Measurements from ENCODE around the gene PLK5.
"Not testable (repeated sequence)": the region's sequence is repeated elsewhere in the genome, so short reads cannot be mapped to it uniquely, and the experiment has no call there.

The PLK5 gene

DNA sequence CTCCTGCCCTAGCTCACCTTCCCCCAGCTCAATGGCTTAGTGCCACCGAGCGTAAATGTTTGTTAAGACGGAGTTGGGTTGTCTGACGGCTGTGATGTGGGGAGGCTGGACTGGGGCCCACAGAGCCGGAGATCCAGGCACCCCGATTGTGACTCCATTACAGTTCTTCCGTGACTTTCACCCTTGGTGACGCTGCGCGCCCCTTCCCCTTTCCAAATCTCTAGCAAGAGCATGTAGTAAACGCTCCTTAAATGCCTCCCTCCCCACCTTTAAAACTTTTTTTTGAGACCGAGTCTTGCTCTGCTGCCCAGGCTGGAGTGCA lies 32.1 kb upstream of the PLK5 start:
- no peak for DNase-seq

DNA sequence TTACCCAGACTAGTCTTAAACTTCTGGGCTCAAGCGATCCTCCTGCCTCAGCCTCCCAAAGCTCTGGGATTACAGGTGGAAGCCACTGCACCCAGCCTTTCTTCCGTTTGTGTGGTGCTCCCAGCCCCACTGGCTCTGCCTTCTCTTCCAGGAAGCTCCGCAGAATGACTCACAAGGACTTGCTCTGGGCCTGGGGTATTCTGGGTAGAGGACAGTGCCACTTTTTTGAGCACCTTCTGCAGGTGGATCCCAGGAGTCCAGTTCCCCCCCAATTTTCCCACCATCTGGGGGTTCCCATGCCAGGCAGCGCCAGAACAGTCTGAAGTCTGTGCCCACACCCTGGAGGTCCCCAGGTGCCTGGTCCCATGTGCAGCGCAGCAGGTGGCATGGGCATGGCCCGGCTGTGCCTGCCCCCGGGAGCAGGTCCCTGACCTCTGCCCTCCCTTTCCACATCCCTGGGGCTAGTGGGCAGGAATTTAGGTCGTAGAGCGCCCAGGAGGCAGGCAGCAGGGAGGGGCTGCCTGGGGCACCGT lies 31.3 kb upstream of the PLK5 start:
- no peak for DNase-seq

DNA sequence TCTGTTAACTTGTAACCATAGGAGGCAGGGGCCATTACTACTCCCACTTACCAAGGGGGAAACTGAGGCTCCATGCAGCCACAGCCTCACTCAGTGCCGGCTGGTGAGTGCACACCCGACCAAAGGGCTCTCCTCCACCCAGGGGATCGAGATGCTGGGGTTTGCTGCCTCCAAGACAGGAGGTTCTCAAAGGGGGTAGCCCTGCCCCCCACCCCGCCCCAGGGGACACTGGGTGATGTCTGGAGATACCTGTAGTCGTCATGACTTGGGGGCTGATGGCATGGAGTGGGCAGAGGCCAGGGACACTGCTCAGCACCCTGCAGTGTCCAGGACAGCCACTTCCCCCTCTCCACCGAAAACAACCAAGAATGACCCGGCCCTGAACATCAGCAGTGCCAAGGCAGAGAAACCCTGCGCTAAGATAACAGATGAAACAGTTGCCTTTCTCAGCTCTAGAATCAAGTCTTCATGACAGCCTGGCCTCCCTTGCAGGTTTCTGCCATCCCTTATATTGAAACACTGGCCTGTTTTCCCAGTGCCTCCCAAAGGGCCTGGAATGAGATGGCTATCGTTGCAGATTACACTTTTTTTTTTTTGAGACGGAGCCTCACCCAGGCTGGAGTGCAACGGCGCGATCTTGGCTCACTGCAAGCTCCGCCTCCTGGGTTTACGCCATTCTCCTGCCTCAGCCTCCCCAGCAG lies 29.6 kb upstream of the PLK5 start:
- DNase-seq = no peak

- no peak for DNase-seq
Measured at GRCh38 chr19:1495051-1495798, 28.7 kb upstream of the PLK5 start.

GRCh38 chr19:1495799-1496713 lies 27.8 kb upstream of the PLK5 start:
- DNase-seq = no peak

DNA sequence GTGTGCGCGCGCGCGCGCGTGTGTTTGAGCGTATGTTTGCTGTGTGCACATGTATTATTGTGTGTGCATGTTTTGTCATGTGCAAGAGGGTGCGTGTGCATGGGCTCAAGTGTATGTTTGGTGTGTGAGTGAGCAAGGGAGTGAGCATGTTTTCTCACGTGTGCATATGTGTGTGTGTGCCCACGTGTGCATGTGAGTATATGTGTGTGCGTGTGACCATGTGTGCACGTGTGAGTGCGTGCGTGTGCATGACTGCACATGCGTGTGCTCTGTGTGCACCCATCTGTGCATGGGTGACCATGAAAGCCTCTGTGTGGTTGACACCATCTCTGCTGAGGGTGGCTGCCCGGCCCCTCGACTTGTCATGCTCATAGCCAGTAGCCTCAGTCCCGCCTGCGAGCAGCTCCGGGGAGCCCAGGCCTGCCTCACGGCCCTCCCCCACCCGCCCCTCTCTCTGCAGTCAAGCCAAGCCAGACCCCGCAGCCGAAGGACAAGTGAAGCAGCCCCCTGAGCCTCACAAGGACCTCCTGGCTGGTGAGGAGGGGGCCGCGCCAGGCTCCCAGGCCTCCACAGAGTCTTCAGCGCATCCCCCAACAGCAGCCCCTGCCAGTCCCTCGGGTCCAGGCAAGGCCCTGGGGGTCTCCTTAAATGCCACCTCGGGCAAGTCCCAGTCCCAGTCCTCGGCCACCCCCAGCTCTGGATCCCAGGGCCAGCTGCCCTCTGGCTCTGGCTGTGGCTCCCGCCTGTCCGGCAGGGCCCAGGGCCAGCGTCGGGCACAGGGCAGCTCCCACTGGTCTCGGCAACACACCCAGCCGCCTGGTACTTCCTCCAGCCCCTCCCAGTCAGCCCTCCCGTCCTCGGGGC lies 26.9 kb upstream of the PLK5 start:
- DNase-seq = no peak

- DNase-seq = no peak
Measured at GRCh38 chr19:1497578-1498235, 26.2 kb upstream of the PLK5 start.

DNA sequence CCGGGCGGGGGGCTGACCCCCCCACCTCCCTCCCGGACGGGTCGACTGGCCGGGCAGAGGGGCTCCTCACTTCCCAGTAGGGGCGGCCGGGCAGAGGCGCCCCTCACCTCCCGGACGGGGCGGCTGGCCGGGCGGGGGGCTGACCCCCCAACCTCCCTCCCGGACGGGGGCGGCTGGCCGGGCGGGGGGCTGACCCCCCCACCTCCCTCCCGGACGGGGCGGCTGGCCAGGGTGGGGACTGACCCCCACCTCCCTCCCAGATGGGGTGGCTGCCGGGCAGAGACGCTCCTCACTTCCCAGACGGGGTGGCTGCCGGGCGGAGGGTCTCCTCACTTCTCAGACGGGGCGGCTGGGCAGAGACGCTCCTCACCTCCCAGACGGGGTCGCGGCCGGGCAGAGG lies 24.6 kb upstream of the PLK5 start:
- not testable (repeated sequence) for DNase-seq

DNA sequence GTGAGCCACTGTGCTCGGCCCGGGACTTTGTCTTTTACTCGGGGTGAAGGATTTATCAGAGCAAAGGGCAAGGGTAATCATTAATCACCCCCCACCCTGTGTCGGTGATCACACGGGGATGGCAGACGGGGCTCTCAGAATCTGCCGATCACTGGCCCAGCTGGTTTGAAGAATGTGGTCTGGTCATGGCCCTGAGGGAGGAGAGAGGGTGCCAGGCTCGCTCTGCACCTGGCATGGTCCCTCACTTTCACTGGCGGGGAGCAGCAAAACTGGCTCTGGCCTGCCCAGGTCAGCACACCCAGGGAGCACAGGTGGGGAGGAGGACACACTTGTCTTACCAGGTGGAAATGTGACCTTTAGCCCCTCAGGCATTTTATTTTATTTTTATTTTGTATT lies 22.7 kb upstream of the PLK5 start:
- no peak for DNase-seq

- no peak for DNase-seq
Measured at GRCh38 chr19:1502433-1503088, 21.3 kb upstream of the PLK5 start.

GRCh38 chr19:1503089-1503924 lies 20.6 kb upstream of the PLK5 start:
- DNase-seq = peak; percentile 49

DNA sequence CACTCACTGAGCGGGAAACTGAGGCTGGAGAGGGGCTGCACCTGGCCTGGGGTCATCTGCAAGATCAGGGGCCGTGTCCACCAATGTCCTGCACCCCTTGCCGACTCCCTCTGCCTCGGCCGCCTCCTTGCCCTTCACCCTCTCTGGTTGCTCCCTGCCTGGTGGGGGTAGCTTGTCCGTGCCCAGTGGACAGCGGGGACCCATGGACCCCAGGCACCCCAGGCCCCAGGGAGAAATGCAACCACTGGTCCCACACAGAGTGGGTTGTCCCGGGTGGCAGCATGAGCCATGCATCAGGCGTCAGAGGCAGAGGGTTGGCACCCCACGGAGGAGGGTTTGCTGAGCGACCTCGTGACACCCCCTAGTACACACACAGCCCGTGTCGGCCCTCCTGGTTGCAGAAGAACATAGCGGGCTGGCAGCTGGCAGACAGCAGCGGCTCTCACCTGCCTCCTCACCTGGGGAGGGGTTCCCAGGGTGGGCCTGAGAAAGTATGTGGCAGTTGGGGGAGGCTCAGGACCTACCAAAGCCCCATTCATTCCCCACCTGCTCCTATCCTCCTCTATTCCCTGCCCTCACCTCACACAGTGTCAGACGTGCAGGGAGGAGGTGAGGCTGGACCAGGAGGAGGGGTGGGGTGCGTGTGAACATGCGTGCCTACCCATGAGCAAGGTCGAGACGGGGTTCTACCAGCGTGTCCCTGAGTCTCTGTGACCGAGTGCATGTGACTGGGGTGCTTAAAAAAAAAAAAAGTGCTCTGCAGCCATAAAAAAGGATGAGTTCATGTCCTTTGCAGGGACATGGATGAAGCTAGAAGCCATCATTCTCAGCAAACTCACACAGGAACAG lies 19.7 kb upstream of the PLK5 start:
- DNase-seq = no peak

GRCh38 chr19:1505012-1505411 lies 18.9 kb upstream of the PLK5 start:
- DNase-seq = no peak

- DNase-seq = no peak
Measured at GRCh38 chr19:1505991-1506881, 17.6 kb upstream of the PLK5 start.

DNA sequence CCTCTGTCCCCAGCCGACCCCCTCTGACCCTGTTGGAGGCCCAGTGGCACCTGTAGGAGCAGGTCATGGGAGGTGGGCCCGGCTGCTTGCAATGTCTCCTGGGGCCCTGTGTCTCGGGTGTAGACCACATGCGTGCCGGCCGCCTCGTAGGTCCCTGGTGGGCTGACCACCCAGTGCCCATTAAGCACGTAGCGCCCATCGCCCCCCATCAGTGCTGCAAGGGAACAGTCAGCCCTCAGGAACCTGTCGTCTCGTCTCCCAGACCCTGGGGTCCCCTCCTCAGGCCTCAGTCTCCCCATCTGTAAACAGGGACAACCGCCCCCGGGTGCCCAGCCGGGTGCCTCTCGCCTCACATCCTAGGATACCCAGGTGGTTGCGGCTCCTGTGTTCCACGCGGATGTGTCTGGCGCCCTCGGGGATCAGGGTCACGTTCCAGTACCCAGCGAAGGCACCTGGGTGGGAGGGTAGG lies 16.7 kb upstream of the PLK5 start:
- no peak for DNase-seq

DNA sequence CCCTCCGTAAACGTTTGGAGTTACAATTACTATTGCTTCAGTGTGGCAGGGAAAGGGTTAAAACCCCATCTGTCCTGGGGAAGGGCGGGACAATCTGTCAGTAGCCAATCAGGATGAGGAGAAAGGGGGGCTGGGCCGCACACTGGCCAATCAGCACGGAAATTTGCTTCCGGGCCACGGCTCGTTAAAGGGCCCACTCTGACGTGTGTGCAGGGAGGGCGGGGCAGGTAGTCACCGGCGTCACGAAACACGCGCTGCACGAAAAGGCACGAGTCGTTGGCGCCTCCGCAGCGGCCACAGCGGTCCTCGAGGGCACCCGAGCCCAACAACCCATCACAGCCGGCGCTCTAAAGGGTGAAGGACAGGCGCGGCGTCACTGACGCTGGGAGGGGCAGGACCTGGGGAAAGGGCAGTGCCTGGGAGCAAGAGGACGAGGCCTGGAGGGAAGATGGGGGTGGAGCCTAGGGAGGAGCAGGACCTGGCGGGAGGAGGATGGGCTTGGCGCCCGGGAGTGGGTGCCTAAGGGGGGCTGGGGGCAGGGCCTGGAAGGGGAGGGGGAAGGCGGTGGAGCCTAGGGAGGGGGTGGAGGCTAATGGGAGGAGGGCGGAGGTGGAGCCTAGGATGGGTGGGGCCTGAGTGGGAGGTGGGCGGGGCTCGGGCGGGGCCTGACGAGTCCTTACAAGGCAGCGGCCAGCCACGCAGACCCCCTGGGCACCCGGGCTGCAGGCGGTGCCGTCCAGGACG lies 15.9 kb upstream of the PLK5 start:
- DNase-seq = peak; percentile 85

GRCh38 chr19:1508507-1508856 lies 15.4 kb upstream of the PLK5 start:
- no peak for DNase-seq
